Natural killer cell (primary cell): Measurements from ENCODE around the gene PDZRN3. TPM values are rescaled to one million over a fixed set of nuclear protein-coding genes. Genes with fewer than 3 reads are reported as not detected.

Source experiments
- ATAC-seq, 3 donors: fragments of 150-1000 bp in 2 of 3; fragments of 200-7000 bp in 1 of 3; cut with Tn5 transposase; 1 replicate in 1 of 3; 2 replicates in 2 of 3; pipeline ENCODE4 v1.10.0; 2021; ENCODE audit warnings: mild to moderate bottlenecking in 2 of 3, moderate library complexity in 2 of 3
- DNase-seq, 2 donors: peaks; one replicate each; pipeline versions ENCODE4 v3.0.0 to v3.0.0-alpha.2; 2013 to 2021; ENCODE audit warnings: mixed read lengths in 1 of 2
- H3K27ac ChIP-seq: one replicate; pipeline ENCODE4 v1.5.1; 2013; ENCODE audit warnings: mild to moderate bottlenecking, low read length
- H3K27me3 ChIP-seq: one replicate; pipeline ENCODE4 v1.6.1; 2013; ENCODE audit warnings: low read length; ENCODE audit not compliant: control insufficient read depth, insufficient read depth
- H3K36me3 ChIP-seq: one replicate; pipeline ENCODE4 v1.6.1; 2013; ENCODE audit warnings: low read length; ENCODE audit not compliant: control insufficient read depth, insufficient read depth
- H3K4me1 ChIP-seq: one replicate; pipeline ENCODE4 v1.6.1; 2013; ENCODE audit warnings: low read length; ENCODE audit not compliant: control insufficient read depth, insufficient read depth
- H3K4me3 ChIP-seq: one replicate; pipeline ENCODE4 v1.5.1; 2013; ENCODE audit warnings: low read length
- H3K9me3 ChIP-seq: one replicate; pipeline ENCODE4 v1.6.1; 2013; ENCODE audit warnings: low read length; ENCODE audit not compliant: control insufficient read depth, insufficient read depth
- H3K27ac Mint-ChIP-seq, 2 donors: one replicate each; pipeline ENCODE4 v1.8.0; 2022; ENCODE audit warnings: mild to moderate bottlenecking in 2 of 2, mixed read lengths in 2 of 2, moderate library complexity in 1 of 2
- H3K27me3 Mint-ChIP-seq, 2 donors: one replicate each; pipeline ENCODE4 v1.8.0; 2022; ENCODE audit warnings: low read depth in 2 of 2, mixed read lengths in 2 of 2
- H3K36me3 Mint-ChIP-seq: one replicate; pipeline ENCODE4 v1.8.0; 2022; ENCODE audit warnings: mixed read lengths
- H3K4me1 Mint-ChIP-seq, 2 donors: one replicate each; pipeline ENCODE4 v1.8.0; 2022; ENCODE audit warnings: mixed read lengths in 2 of 2
- H3K4me3 Mint-ChIP-seq: one replicate; pipeline ENCODE4 v1.8.0; 2022; ENCODE audit warnings: mild to moderate bottlenecking, moderate library complexity, mixed read lengths
- H3K9me3 Mint-ChIP-seq, 2 donors: one replicate each; pipeline ENCODE4 v1.8.0; 2022; ENCODE audit warnings: mixed read lengths in 2 of 2
- CTCF ChIP-seq: fragments of 200-600 bp; IDR thresholded peaks from one replicate; pipeline ENCODE4 v1.8.0; 2022; ENCODE audit warnings: antibody characterized with exemption
- WGBS: methylation state at CpG from one replicate; pipeline ENCODE4 v1.1.7; 2013; ENCODE audit warnings: missing lambda C conversion rate; ENCODE audit not compliant: insufficient coverage; 5-methylcytosine and 5-hydroxymethylcytosine counted together
- intact Hi-C: fragments of 100-400 bp; cut with micrococcal nuclease; formaldehyde crosslinking; loops from one replicate; pipeline ENCODE4 v1.14.2; 2022
- total RNA-seq, 4 donors: library from RNA; stranded (reverse); fragments of 120-200 nt in 1 of 4; gene quantifications; one replicate each; pipeline versions ENCODE4 v1.2.3 to v1.2.4, GENCODE V29; 2013 to 2022

The PDZRN3 gene
- total RNA-seq, 3 donors from 2014 or later (not counting 1 experiment from before 2014, with no cell fraction given) = not detected

GRCh38 chr3:73523661-73524060 is 101.1 kb downstream of the PDZRN3 start:
- no peaks in the 10 kb centered on the region for H3K27me3 Mint-ChIP-seq
- Histone ChIP-seq H3K36me3 (no peaks in the 10 kb centered on the region), H3K4me3 (no peak overlapping the region), H3K9me3 (peaks cover 2% of the 10 kb centered on the region), H3K4me1 (no peaks in the 10 kb centered on the region), H3K27me3 (no peaks in the 10 kb centered on the region), H3K27ac (no peak overlapping the region)
- no peak for TF ChIP-seq CTCF
- DNase-seq (no peak), ATAC-seq (no peak)
- intact Hi-C loops = no loop called here
- H3K4me1 Mint-ChIP-seq = no peaks in the 10 kb centered on the region
- peaks cover 0 to 2% of the 10 kb centered on the region in 2 donors for H3K9me3 Mint-ChIP-seq
- WGBS = 68% methylated on average over 2 of the region's 2 CpGs
- H3K27ac Mint-ChIP-seq = no peak overlapping the region
- no peak overlapping the region for H3K4me3 Mint-ChIP-seq
- no peaks in the 10 kb centered on the region for H3K36me3 Mint-ChIP-seq

GRCh38 chr3:73521734-73522336 is 102.9 kb downstream of the PDZRN3 start:
- no peaks in the 10 kb centered on the region for H3K4me1 Mint-ChIP-seq
- TF ChIP-seq CTCF = no peak
- H3K9me3 Mint-ChIP-seq = peaks cover 0 to 2% of the 10 kb centered on the region in 2 donors
- no peaks in the 10 kb centered on the region for H3K36me3 ChIP-seq
- no peaks in the 10 kb centered on the region for H3K4me1 ChIP-seq
- peaks cover 2% of the 10 kb centered on the region for H3K9me3 ChIP-seq
- ATAC-seq (no peak), DNase-seq (no peak)
- H3K27ac ChIP-seq = no peak overlapping the region
- H3K4me3 Mint-ChIP-seq = no peak overlapping the region
- H3K4me3 ChIP-seq = no peak overlapping the region
- H3K36me3 Mint-ChIP-seq = no peaks in the 10 kb centered on the region
- 80% methylated on average over 7 of the region's 7 CpGs for WGBS
- no peaks in the 10 kb centered on the region for H3K27me3 Mint-ChIP-seq
- H3K27me3 ChIP-seq = no peaks in the 10 kb centered on the region
- intact Hi-C loops = no loop called here
- H3K27ac Mint-ChIP-seq = no peak overlapping the region

GRCh38 chr3:73520931-73521461 is 103.7 kb downstream of the PDZRN3 start:
- no peaks in the 10 kb centered on the region for H3K36me3 Mint-ChIP-seq
- no peaks in the 10 kb centered on the region for H3K4me1 Mint-ChIP-seq
- H3K9me3 ChIP-seq = peaks cover 2% of the 10 kb centered on the region
- H3K4me1 ChIP-seq = no peaks in the 10 kb centered on the region
- no peak overlapping the region for H3K27ac Mint-ChIP-seq
- DNase-seq = no peak
- no peaks in the 10 kb centered on the region for H3K27me3 ChIP-seq
- H3K27ac ChIP-seq = no peak overlapping the region
- no peak overlapping the region for H3K4me3 ChIP-seq
- whole genome bisulfite sequencing = 88% methylated on average over 13 of the region's 13 CpGs
- no peak overlapping the region for H3K4me3 Mint-ChIP-seq
- H3K36me3 ChIP-seq = no peaks in the 10 kb centered on the region
- TF ChIP-seq CTCF = no peak
- intact Hi-C loops = no loop called here
- H3K27me3 Mint-ChIP-seq = no peaks in the 10 kb centered on the region
- ATAC-seq = no peak
- peaks cover 0 to 2% of the 10 kb centered on the region in 2 donors for H3K9me3 Mint-ChIP-seq

- no peak overlapping the region for H3K4me3 ChIP-seq
- intact Hi-C loops = no loop called here
- no peak overlapping the region for H3K4me3 Mint-ChIP-seq
- H3K9me3 Mint-ChIP-seq = peaks cover 0 to 2% of the 10 kb centered on the region in 2 donors
- no peak for ATAC-seq
- no peaks in the 10 kb centered on the region for H3K27me3 ChIP-seq
- H3K36me3 Mint-ChIP-seq = no peaks in the 10 kb centered on the region
- no peak overlapping the region for H3K27ac Mint-ChIP-seq
- H3K27ac ChIP-seq = no peak overlapping the region
- 80% methylated on average over 3 of the region's 5 CpGs for WGBS
- H3K4me1 Mint-ChIP-seq = no peaks in the 10 kb centered on the region
- no peaks in the 10 kb centered on the region for H3K27me3 Mint-ChIP-seq
- no peaks in the 10 kb centered on the region for H3K4me1 ChIP-seq
- H3K36me3 ChIP-seq = no peaks in the 10 kb centered on the region
- no peak for TF ChIP-seq CTCF
- no peak for DNase-seq
- peaks cover 2% of the 10 kb centered on the region for H3K9me3 ChIP-seq
Measured at GRCh38 chr3:73516631-73517030, 108.1 kb downstream of the PDZRN3 start.
